ENCODE measurements around the gene AHCYL1. TPM values are rescaled to one million over a fixed set of nuclear protein-coding genes. Genes with fewer than 3 reads are reported as not detected.

The AHCYL1 gene
- total RNA-seq, 1 donor from 2014 or later, result 41.6 TPM

DNA sequence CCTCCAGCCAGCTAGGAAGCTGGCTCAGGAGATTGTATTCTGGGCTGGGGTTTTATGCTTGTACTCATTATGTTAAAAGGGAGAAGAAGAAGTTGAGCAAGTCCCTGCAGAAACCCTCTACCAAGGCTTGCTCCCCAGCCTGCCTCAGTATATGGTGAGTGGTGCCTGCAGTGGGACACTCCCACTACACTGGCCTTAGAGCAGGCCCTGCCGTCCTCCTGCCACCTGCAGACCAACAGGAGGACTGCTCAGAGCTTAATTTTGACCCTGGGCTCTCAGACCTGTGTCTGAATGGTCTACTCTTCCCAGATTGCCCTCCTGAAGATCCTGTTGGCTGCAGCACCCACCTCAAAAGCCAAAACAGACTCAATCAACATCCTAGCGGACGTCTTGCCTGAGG is 62.9 kb downstream of the AHCYL1 start:
- ATAC-seq (ENCODE audit: low read depth) (no peak), DNase-seq (no peak)
- no peaks in the 10 kb centered on the region for H3K9me3 Mint-ChIP-seq
- intact Hi-C loops (cut with micrococcal nuclease), result no loop called here
- peaks cover 89% of the 10 kb centered on the region for H3K36me3 Mint-ChIP-seq (ENCODE audit: low read depth)
- no peak overlapping the region for H3K4me3 Mint-ChIP-seq
- no peaks in the 10 kb centered on the region for H3K4me1 Mint-ChIP-seq
- ChIA-PET POLR2A (no interaction called here), CTCF (interaction anchor here (1.7 kb wide), 1 partner anchor 18 kb away, joined by 4 read pairs; no protein-coding TSS in a partner anchor)
- TF ChIP-seq CTCF (IDR thresholded peaks at IDR 0.05), result no peak
- no peaks in the 10 kb centered on the region for H3K27me3 Mint-ChIP-seq
- no peak overlapping the region for H3K27ac Mint-ChIP-seq

DNA sequence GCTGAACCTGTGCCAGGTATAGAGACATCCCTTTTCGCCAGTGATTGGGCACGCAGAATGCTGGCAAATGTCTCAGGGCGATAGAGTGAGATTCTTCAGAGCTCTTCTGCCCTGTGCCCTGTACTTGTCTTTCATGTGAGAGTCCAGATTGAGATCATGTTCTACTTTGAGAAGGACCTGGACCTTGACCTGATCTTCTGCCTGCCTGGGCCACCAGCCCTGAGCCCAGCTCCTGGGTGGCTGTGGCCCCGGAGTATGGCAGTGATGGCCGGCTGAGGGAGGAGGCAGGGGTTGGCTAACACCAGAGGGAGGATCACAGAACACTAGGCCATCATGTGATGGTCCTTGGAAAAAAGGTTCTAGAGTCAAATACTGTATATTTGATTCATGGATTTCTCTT is 63.7 kb downstream of the AHCYL1 start:
- TF ChIP-seq CTCF (IDR thresholded peaks at IDR 0.05), result no peak
- no peaks in the 10 kb centered on the region for H3K27me3 Mint-ChIP-seq
- ChIA-PET CTCF (no interaction called here), POLR2A (no interaction called here)
- no peaks in the 10 kb centered on the region for H3K9me3 Mint-ChIP-seq
- no peak overlapping the region for H3K4me3 Mint-ChIP-seq
- H3K27ac Mint-ChIP-seq, result no peak overlapping the region
- intact Hi-C loops (cut with micrococcal nuclease), result no loop called here
- ATAC-seq (ENCODE audit: low read depth) (no peak), DNase-seq (no peak)
- peaks cover 89% of the 10 kb centered on the region for H3K36me3 Mint-ChIP-seq (ENCODE audit: low read depth)
- H3K4me1 Mint-ChIP-seq, result no peaks in the 10 kb centered on the region

DNA sequence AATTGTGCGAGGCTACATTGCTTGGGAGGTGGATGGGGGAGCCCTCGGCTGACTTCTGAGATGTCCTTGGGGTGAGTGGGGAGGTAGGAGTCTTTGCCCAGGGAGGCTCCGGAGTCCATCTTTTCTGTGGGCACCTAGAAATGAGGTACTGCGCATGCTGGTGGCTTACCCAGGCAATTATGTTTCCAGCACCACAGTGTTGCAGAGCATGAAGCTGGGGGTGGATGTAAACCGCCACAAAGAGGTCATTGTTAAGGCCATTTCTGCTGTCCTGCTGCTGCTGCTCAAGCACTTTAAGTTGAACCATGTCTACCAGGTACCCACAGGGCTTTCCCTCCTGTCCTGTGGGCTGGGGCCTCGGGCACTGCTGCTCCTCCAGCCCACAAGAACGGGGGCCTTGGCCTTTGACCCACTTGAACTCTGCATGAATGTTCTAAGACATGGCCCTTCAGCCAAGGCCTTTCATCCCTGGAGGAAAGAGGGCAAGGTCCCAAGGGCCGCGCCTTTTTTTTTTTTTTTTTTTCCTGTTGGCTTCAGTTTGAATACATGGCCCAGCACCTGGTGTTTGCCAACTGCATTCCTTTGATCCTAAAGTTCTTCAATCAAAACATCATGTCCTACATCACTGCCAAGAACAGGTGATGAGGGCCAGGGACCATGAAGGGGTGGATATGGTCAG is 64.5 kb downstream of the AHCYL1 start:
- no peak for TF ChIP-seq CTCF (IDR thresholded peaks at IDR 0.05)
- Mint-ChIP-seq H3K9me3 (no peaks in the 10 kb centered on the region), H3K27me3 (no peaks in the 10 kb centered on the region), H3K4me1 (no peaks in the 10 kb centered on the region), H3K4me3 (no peak overlapping the region), H3K27ac (no peak overlapping the region), H3K36me3 (ENCODE audit: low read depth) (peaks cover 89% of the 10 kb centered on the region)
- ATAC-seq (ENCODE audit: low read depth), result no peak
- ChIA-PET CTCF (no interaction called here), POLR2A (interaction anchor here (0.7 kb wide), 1 partner anchor 12 kb away, joined by 3 read pairs; no protein-coding TSS in a partner anchor)
- no peak for DNase-seq
- intact Hi-C loops (cut with micrococcal nuclease), result no loop called here

- intact Hi-C loops (cut with micrococcal nuclease), result no loop called here
- H3K27ac Mint-ChIP-seq, result no peak overlapping the region
- ATAC-seq (ENCODE audit: low read depth) (no peak), DNase-seq (no peak)
- no peaks in the 10 kb centered on the region for H3K9me3 Mint-ChIP-seq
- ChIA-PET POLR2A (interaction anchor here (0.7 to 1.0 kb wide), 2 partner anchors 11 to 14 kb away, joined by 3 read pairs; no protein-coding TSS in a partner anchor), CTCF (interaction anchor here (2.3 to 7.3 kb wide), 2 partner anchors 10 to 54 kb away, joined by 10 to 78 read pairs; no protein-coding TSS in a partner anchor)
- H3K27me3 Mint-ChIP-seq, result no peaks in the 10 kb centered on the region
- H3K4me1 Mint-ChIP-seq, result no peaks in the 10 kb centered on the region
- peaks cover 94% of the 10 kb centered on the region for H3K36me3 Mint-ChIP-seq (ENCODE audit: low read depth)
- no peak overlapping the region for H3K4me3 Mint-ChIP-seq
- TF ChIP-seq CTCF (IDR thresholded peaks at IDR 0.05), result no peak
Observed at GRCh38 chr1:110049801-110050601, 65.4 kb downstream of the AHCYL1 start.

All from activated B cell treated with CpG ODN at 0.5 μM for 24 hours (primary cell).